ENCODE measurements around the gene TSACC. TPM values are rescaled to one million over a fixed set of nuclear protein-coding genes. Genes with fewer than 3 reads are reported as not detected.

TSACC gene
- total and polyA plus RNA-seq, 8 donors, result 0.56 TPM; not detected in 7

DNA sequence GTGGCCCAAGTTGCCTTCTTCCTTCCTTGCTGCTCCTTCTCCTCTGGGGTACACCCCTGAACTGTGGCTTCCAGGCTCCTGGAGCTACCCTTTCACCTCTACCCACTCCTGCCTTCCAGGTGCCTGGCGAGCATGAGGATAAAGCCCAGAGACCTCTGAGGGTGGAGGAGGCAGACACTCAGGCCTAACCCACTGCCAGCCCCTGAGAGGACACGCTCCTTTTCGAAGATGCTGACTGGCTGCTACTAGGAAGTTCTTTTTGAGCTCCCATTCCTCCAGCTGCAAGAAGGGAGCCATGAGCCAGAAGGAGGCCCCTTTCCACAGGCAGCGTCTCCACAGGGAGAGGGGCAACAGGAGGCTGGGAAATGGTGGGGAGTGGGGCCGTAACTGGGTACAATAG is 46.3 kb downstream of the TSACC start:
- Histone ChIP-seq H3K36me3 (no peaks in the 10 kb centered on the region), H3K27ac (no peak overlapping the region), H3K27me3 (no peaks in the 10 kb centered on the region), H3K4me1 (no peaks in the 10 kb centered on the region), H3K9me3 (no peaks in the 10 kb centered on the region), H3K4me3 (no peak overlapping the region)
- no peak for ATAC-seq
- DNase-seq, result no peak
- no peak for FAIRE-seq
- intact Hi-C loops (cut with DNase I), result loop anchor here in 2 of 3 donors (5.0 to 10.0 kb wide), 2 partner anchors 60 to 63 kb away; no protein-coding TSS in a partner anchor
- TF ChIP-seq, protein P1, sequence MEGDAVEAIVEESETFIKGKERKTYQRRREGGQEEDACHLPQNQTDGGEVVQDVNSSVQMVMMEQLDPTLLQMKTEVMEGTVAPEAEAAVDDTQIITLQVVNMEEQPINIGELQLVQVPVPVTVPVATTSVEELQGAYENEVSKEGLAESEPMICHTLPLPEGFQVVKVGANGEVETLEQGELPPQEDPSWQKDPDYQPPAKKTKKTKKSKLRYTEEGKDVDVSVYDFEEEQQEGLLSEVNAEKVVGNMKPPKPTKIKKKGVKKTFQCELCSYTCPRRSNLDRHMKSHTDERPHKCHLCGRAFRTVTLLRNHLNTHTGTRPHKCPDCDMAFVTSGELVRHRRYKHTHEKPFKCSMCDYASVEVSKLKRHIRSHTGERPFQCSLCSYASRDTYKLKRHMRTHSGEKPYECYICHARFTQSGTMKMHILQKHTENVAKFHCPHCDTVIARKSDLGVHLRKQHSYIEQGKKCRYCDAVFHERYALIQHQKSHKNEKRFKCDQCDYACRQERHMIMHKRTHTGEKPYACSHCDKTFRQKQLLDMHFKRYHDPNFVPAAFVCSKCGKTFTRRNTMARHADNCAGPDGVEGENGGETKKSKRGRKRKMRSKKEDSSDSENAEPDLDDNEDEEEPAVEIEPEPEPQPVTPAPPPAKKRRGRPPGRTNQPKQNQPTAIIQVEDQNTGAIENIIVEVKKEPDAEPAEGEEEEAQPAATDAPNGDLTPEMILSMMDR (IDR thresholded peaks at IDR 0.05), result no peak
- 88% methylated on average over 5 of the region's 5 CpGs for WGBS, 2 donors

DNA sequence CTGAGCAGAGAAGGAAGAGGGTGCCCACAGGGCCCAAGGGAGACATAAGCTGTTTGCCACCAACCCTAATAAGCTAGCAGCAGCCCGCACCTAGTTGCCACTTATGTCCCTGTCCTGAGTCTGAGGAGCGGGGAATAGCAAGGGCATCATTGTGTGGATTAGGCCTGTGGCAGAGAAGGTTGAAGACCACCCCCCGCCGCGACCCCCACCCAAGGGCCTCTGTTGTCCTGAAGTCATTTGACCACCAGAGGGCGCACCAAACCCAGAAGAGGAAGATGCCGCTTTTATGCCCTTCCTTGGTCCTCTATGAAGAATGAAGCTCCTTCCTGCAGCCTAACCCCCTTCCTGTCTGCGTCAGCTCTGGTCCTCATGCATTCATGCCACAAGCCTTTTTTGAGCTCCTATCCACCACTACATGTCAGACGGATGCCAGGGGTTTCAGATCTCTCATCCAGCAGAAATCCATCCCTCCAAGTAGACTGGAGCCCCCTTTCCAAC is 47.3 kb downstream of the TSACC start:
- Histone ChIP-seq H3K36me3 (no peaks in the 10 kb centered on the region), H3K4me1 (no peaks in the 10 kb centered on the region), H3K9me3 (no peaks in the 10 kb centered on the region), H3K4me3 (no peak overlapping the region), H3K27me3 (no peaks in the 10 kb centered on the region), H3K27ac (no peak overlapping the region)
- ATAC-seq (peak; percentile 59 to 78 (median 75)), DNase-seq (peak in 5 of 6 donors; percentile 20 to 83 (median 52)), FAIRE-seq (no peak)
- 11 to 15% methylated on average over 9 of the region's 9 CpGs for WGBS, 2 donors
- intact Hi-C loops (cut with DNase I), result loop anchor here (2.0 to 10.0 kb wide), 3 partner anchors 59 to 62 kb away; no protein-coding TSS in a partner anchor
- TF ChIP-seq, protein P1 (IDR thresholded peaks at IDR 0.05), result peak; percentile 73 to 86 (median 81)

DNA sequence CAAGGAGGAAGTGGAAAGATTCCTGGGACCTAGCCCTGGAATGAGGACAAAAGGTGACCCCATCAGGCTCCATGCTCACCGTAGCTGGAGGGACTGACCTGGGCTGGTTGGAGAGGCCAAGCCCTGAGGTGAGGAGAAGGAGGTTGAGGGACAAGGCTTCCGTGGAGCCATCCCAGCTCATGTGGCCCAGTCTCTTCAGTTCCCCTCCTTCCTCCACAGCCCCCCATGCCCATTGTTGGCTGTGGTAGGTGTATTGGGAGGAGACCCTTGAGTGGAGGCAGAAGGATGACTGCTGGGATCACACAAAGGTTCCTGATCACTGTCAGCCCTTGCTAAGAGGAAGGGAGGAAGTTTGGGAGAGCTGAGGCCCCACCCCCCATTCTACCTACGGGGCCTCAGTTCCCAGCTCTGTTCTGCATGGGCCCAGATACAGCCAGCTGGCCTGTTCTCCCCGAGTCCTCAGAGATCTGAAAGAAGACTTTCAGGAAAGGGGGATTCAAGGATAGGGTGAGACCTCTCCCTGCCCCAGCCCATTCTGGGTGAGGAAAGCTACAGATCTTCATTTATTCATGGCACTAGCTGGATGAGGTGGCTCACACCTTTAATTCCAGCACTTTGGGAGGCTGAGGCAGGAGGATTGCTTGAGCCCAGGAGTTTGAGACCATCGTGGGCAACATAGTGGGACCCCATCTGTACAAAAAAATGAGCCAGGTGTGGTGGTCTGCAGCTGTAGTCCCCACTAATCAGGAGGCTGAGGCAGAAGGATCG is 48.0 kb downstream of the TSACC start:
- Histone ChIP-seq H3K36me3 (no peaks in the 10 kb centered on the region), H3K4me3 (no peak overlapping the region), H3K27me3 (no peaks in the 10 kb centered on the region), H3K9me3 (no peaks in the 10 kb centered on the region), H3K27ac (no peak overlapping the region), H3K4me1 (no peaks in the 10 kb centered on the region)
- FAIRE-seq (no peak), ATAC-seq (no peak), DNase-seq (no peak)
- TF ChIP-seq, protein P1 (IDR thresholded peaks at IDR 0.05), result no peak
- intact Hi-C loops (cut with DNase I), result loop anchor here (2.0 to 10.0 kb wide), 3 partner anchors 58 to 61 kb away; no protein-coding TSS in a partner anchor
- WGBS, 2 donors, result 59 to 72% methylated on average over 6 of the region's 6 CpGs

DNA sequence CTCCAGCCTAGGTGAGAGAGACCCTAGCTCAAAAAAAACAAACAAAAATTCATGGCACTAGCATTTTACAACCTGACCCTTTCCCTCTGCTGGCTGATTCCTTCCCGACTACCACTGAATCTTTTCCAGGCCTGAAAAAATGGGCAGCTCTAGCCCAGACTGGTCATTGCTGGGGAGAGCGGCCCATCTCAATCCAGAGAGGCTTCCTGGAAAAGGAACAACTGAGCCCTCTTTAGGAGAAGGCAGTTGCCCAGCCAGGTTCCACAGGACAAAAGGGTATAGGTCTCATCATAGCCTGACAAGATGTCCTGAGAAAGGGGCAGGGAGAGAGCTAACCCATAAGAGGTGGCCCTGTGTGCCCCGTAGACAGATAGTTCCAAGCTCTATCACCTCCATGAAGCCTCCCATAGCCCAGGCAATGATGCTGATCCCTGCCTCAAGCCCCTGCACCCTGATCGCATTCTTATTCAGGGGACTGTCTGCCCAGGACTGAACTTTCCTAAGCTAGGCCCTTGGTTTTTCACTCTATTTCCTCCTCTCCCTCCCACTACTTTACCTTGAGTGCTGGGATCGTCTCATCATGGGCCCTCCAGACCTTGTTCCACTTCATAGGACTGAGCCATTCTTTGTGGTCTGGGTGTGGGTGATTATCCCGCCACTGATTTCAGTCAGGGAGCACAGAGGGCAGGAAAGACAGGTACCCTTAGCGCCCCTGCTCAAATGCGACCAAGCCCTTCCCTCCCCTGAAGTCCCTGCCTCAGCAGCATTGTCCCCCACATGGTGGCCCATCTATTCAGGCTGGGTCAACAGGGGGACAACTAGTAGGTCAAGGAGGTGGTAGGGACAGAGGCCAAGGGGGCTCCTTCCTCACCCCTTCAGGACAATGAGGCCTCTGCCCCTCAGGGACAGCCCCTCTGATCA is 48.9 kb downstream of the TSACC start:
- no peak for ATAC-seq
- no peak for DNase-seq
- intact Hi-C loops (cut with DNase I), result loop anchor here (2.0 to 10.0 kb wide), 3 partner anchors 58 to 60 kb away; no protein-coding TSS in a partner anchor
- 68 to 79% methylated on average over 8 of the region's 8 CpGs for whole genome bisulfite sequencing, 2 donors
- no peak for FAIRE-seq
- no peak overlapping the region for H3K27ac ChIP-seq
- H3K27me3 ChIP-seq, result no peaks in the 10 kb centered on the region
- H3K9me3 ChIP-seq, result no peaks in the 10 kb centered on the region
- H3K36me3 ChIP-seq, result no peaks in the 10 kb centered on the region
- H3K4me1 ChIP-seq, result no peaks in the 10 kb centered on the region
- no peak overlapping the region for H3K4me3 ChIP-seq
- TF ChIP-seq, protein P1 (IDR thresholded peaks at IDR 0.05), result no peak

All from pancreas (tissue), 10 donors.